H1 (cell line): ENCODE measurements around the gene TBC1D19.

Experiments used
- CHD7 ChIP-seq: fragments of 300-600 bp; sonication (generic); IDR thresholded peaks from 2 replicates; pipeline ENCODE4 v1.7.1; 2012; ENCODE audit warnings: low read length, moderate library complexity, mild to moderate bottlenecking, inconsistent platforms; ENCODE audit not compliant: insufficient replicate concordance
- CTCF ChIP-seq, 3 experiments: IDR thresholded peaks; 1 replicate in 2 of 3; 2 replicates in 1 of 3; pipeline versions ENCODE4 v1.5.1 to v1.6.1; 2011; ENCODE audit warnings: low read length in 3 of 3, mild to moderate bottlenecking in 3 of 3, inconsistent platforms in 2 of 3, low read depth in 1 of 3, moderate library complexity in 1 of 3; ENCODE audit not compliant: insufficient read depth in 1 of 3; ENCODE audit errors: control extremely low read depth in 1 of 3
- EGR1 ChIP-seq: IDR thresholded peaks from 2 replicates; pipeline ENCODE4 v1.6.1; 2011; ENCODE audit warnings: low read depth, low read length, borderline replicate concordance
- EZH2 ChIP-seq: fragments of 200-600 bp; sonication (generic); IDR thresholded peaks from 2 replicates; pipeline ENCODE4 v1.7.1; 2012; ENCODE audit warnings: low read depth, mild to moderate bottlenecking, moderate library complexity, low read length, inconsistent platforms; ENCODE audit not compliant: severe bottlenecking
- NRF1 ChIP-seq: IDR thresholded peaks from 2 replicates; pipeline ENCODE4 v1.6.1; 2011; ENCODE audit warnings: mild to moderate bottlenecking, low read depth, low read length, improper control_type of control experiment
- SIN3A ChIP-seq, 2 experiments: IDR thresholded peaks in 1 of 2; conservative IDR thresholded peaks in 1 of 2; 2 replicates each; pipeline ENCODE4 v1.6.1; 2011 to 2012; ENCODE audit warnings: low read length in 2 of 2, improper control_type of control experiment in 1 of 2, low read depth in 1 of 2, mild to moderate bottlenecking in 1 of 2
- SP1 ChIP-seq: IDR thresholded peaks from 2 replicates; pipeline ENCODE4 v1.6.1; 2011; ENCODE audit warnings: low read depth, low read length

GRCh38 chr4:26717332-26717731 lies 133.4 kb downstream of the TBC1D19 start:
- TF ChIP-seq CHD7 = no peak
- no peak for TF ChIP-seq CTCF (IDR thresholded peaks at IDR 0.05; ENCODE audit: control extremely low read depth in 1 of 3, insufficient read depth in 1 of 3, low read depth in 1 of 3, low read length in 3 of 3)
- TF ChIP-seq NRF1 = no peak
- TF ChIP-seq EZH2 = no peak
- TF ChIP-seq SP1 = no peak
- TF ChIP-seq EGR1 = no peak
- no peak for TF ChIP-seq SIN3A (conservative IDR thresholded peaks at IDR 0.05 in 1 of 2, IDR thresholded peaks at IDR 0.05 in 1 of 2; ENCODE audit: low read depth in 1 of 2, low read length in 2 of 2)
